Rectal smooth muscle tissue (tissue), 1 donor: ENCODE data around the gene GALNT18.
"Not testable (repeated sequence)": the region's sequence is repeated elsewhere in the genome, so short reads cannot be mapped to it uniquely, and the experiment has no call there.

Experiments
- H3K27ac ChIP-seq: one replicate; pipeline ENCODE4 v1.7.0; 2013; ENCODE audit warnings: low read depth, low read length, inconsistent platforms
- H3K27me3 ChIP-seq: one replicate; pipeline ENCODE4 v1.7.0; 2013; ENCODE audit warnings: low read length; ENCODE audit not compliant: control insufficient read depth, insufficient read depth
- H3K36me3 ChIP-seq: one replicate; pipeline ENCODE4 v1.7.0; 2013; ENCODE audit warnings: low read length; ENCODE audit not compliant: control insufficient read depth, insufficient read depth
- H3K4me1 ChIP-seq: one replicate; pipeline ENCODE4 v1.7.0; 2013; ENCODE audit warnings: low read length; ENCODE audit not compliant: control insufficient read depth, insufficient read depth
- H3K4me3 ChIP-seq: one replicate; pipeline ENCODE4 v1.7.0; 2013; ENCODE audit warnings: low read length
- H3K9ac ChIP-seq: one replicate; pipeline ENCODE4 v1.7.0; 2013; ENCODE audit warnings: low read length

Gene GALNT18

GRCh38 chr11:11359611-11360010 lies 262.2 kb downstream of the GALNT18 start:
- Histone ChIP-seq H3K36me3 (no peaks in the 10 kb centered on the region), H3K4me1 (no peaks in the 10 kb centered on the region), H3K9ac (no peak overlapping the region), H3K4me3 (no peak overlapping the region), H3K27me3 (no peaks in the 10 kb centered on the region), H3K27ac (no peak overlapping the region)

GRCh38 chr11:11356842-11357241 lies 265.0 kb downstream of the GALNT18 start:
- no peaks in the 10 kb centered on the region for H3K36me3 ChIP-seq
- no peaks in the 10 kb centered on the region for H3K4me1 ChIP-seq
- no peaks in the 10 kb centered on the region for H3K27me3 ChIP-seq
- no peak overlapping the region for H3K4me3 ChIP-seq
- H3K27ac ChIP-seq, result no peak overlapping the region
- H3K9ac ChIP-seq, result no peak overlapping the region

GRCh38 chr11:11352878-11353277 lies 268.9 kb downstream of the GALNT18 start, which contains the start of gene CSNK2A3:
Gene CSNK2A3 (minus strand): TSS chr11:11353250. CDS start chr11:11353119, 131 bp downstream.
- H3K27ac ChIP-seq, H3K9ac ChIP-seq, H3K27me3 ChIP-seq, H3K4me3 ChIP-seq, H3K36me3 ChIP-seq: not testable (repeated sequence)
- peaks cover 19% of the 10 kb centered on the region for H3K4me1 ChIP-seq

DNA sequence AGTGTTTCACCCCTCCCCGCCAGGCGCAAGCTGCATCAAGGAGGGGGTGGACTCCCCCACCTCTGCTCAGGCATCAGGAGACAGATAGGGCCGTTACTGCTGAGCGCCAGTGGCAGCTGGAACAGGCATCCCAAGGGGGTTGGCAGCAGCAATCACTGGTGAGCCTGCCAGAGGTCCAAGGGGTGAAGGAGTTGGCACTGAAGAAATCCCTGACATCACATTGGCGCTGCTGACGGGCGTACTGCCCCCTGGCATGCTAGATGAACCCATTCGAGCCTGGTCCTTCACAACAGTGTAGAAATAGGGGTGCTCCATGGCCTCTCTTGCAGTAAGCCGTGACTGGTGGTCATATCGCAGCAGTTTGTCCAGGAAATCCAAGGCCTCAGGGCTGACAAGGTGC lies 270.0 kb downstream of the GALNT18 start:
- not testable (repeated sequence) for H3K27ac ChIP-seq, H3K27me3 ChIP-seq, H3K9ac ChIP-seq, H3K4me3 ChIP-seq, H3K36me3 ChIP-seq
- peaks cover 19% of the 10 kb centered on the region for H3K4me1 ChIP-seq

- H3K4me1 ChIP-seq, result peaks cover 19% of the 10 kb centered on the region
- H3K27me3 ChIP-seq, result no peaks in the 10 kb centered on the region
- no peaks in the 10 kb centered on the region for H3K36me3 ChIP-seq
- H3K9ac ChIP-seq, result no peak overlapping the region
- no peak overlapping the region for H3K27ac ChIP-seq
- no peak overlapping the region for H3K4me3 ChIP-seq
Observed at GRCh38 chr11:11351042-11351586, 270.7 kb downstream of the GALNT18 start.

GRCh38 chr11:11349870-11350337 lies 271.9 kb downstream of the GALNT18 start:
- Histone ChIP-seq H3K27me3 (no peaks in the 10 kb centered on the region), H3K27ac (peak overlapping the region; percentile 37), H3K4me1 (peaks cover 19% of the 10 kb centered on the region), H3K9ac (no peak overlapping the region), H3K4me3 (no peak overlapping the region), H3K36me3 (no peaks in the 10 kb centered on the region)

DNA sequence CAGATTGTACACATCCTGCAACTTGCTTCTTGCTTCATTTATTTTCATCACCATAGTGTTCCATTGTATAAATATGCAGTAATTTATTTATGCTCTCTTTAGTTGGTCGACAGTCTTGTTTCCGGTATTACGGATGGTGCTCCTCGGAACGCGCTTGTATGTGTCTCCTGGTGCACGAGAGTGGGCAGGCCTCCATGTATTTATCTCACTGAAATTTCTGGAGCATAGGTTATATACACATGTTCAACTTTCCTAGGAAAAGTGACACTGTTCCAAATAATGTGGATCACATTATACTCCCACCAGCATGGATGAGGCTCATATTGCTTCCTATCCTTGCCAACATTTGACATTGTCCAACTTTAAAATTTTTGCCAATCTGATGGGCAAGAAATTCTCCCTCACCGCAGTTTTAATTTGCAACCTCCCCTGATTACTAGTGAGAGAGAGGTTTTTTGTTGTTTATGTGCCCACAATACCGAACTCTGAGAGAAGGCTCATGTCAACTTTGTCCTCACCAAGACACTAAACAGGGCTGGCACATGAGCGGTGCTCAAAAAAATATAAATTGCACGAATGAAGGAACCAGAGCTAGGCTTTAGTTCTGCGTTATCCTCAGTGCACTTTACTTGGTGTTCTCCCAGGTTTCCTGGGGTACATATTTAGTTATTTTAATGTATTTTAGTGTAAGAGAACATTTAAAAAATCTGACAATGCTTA lies 272.5 kb downstream of the GALNT18 start:
- H3K36me3 ChIP-seq, result no peaks in the 10 kb centered on the region
- no peak overlapping the region for H3K9ac ChIP-seq
- H3K27ac ChIP-seq, result peak overlapping the region; percentile 37
- no peaks in the 10 kb centered on the region for H3K27me3 ChIP-seq
- H3K4me1 ChIP-seq, result peaks cover 19% of the 10 kb centered on the region
- no peak overlapping the region for H3K4me3 ChIP-seq

GRCh38 chr11:11348303-11348702 lies 273.5 kb downstream of the GALNT18 start:
- peaks cover 19% of the 10 kb centered on the region for H3K4me1 ChIP-seq
- H3K36me3 ChIP-seq, result no peaks in the 10 kb centered on the region
- no peak overlapping the region for H3K27ac ChIP-seq
- H3K9ac ChIP-seq, result no peak overlapping the region
- H3K27me3 ChIP-seq, result no peaks in the 10 kb centered on the region
- no peak overlapping the region for H3K4me3 ChIP-seq

DNA sequence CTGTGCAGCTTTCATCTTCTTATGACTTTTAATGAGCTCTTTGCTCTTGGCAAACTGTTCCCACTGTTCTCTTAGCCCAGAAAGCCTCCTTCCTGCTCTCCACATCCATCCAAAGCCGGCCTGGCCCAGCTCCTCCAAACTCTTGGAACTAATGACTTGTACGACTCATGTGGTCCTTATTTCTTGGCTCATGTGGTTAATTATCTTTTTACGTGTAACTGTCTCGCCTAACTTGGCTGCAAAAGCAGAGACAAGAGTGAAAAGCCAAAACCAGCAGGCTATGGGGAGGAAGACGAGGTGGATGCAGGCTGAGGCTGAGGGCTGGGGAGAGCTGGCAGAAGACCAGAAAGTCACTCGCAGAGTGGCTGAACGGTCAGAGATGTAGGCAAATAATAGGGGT lies 274.2 kb downstream of the GALNT18 start:
- Histone ChIP-seq H3K27ac (no peak overlapping the region), H3K4me1 (peaks cover 19% of the 10 kb centered on the region), H3K27me3 (no peaks in the 10 kb centered on the region), H3K36me3 (no peaks in the 10 kb centered on the region), H3K4me3 (no peak overlapping the region), H3K9ac (no peak overlapping the region)

DNA sequence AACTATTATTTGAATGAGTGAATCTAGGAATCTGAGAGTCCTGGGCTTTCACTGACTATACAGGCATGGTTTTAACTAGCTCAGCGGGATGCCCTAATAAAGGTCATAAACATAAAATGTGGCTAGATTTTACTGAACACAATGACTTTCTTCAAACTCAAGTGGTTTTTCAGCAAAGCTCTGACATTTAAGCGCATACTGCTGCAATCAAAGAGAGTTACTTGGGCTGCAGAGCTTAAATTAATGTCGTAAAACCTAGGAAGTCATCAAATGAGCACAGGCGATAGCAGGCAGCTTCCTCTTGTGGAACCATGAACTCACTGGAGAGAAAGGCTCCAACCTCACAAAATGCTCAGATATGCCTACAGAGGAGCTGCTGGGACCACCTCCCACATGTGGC lies 275.5 kb downstream of the GALNT18 start:
- Histone ChIP-seq H3K27me3 (no peaks in the 10 kb centered on the region), H3K36me3 (no peaks in the 10 kb centered on the region), H3K27ac (no peak overlapping the region)

GRCh38 chr11:11345099-11345498 lies 276.7 kb downstream of the GALNT18 start:
- H3K4me3 ChIP-seq, result no peak overlapping the region
- H3K9ac ChIP-seq, result no peak overlapping the region
- no peak overlapping the region for H3K27ac ChIP-seq
- no peaks in the 10 kb centered on the region for H3K27me3 ChIP-seq
- H3K36me3 ChIP-seq, result no peaks in the 10 kb centered on the region
- H3K4me1 ChIP-seq, result peaks cover 16% of the 10 kb centered on the region

More for the DNA sequence above, 275.5 kb downstream of the GALNT18 start:
- Histone ChIP-seq H3K4me1 (peaks cover 19% of the 10 kb centered on the region), H3K9ac (no peak overlapping the region), H3K4me3 (no peak overlapping the region)

- peaks cover 6% of the 10 kb centered on the region for H3K4me1 ChIP-seq
- H3K9ac ChIP-seq, result no peak overlapping the region
- no peak overlapping the region for H3K27ac ChIP-seq
- H3K4me3 ChIP-seq, result no peak overlapping the region
- H3K36me3 ChIP-seq, result no peaks in the 10 kb centered on the region
- no peaks in the 10 kb centered on the region for H3K27me3 ChIP-seq
Observed at GRCh38 chr11:11344045-11344444, 277.8 kb downstream of the GALNT18 start.

DNA sequence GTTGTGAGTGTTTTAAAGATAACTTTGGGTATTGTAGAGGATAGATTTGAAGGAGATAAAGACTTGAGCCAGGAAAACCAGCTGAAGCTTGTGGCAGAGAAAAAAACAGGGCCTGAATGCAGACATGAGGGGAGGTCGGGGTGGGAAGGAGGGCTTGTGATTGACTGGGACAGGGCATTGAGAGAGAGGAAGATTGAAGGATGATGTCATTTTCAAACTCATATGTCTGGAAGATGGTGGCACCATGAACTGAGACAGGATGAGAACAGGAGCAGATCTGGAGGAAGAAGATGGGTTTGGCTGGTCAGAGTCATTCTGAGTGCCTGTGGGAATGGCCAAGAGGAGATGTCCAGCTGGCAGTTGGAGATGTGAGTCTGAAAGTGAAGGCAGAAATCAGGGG lies 283.5 kb downstream of the GALNT18 start:
- no peak overlapping the region for H3K4me3 ChIP-seq
- H3K27ac ChIP-seq, result no peak overlapping the region
- no peaks in the 10 kb centered on the region for H3K4me1 ChIP-seq
- no peaks in the 10 kb centered on the region for H3K27me3 ChIP-seq
- peaks cover 3% of the 10 kb centered on the region for H3K36me3 ChIP-seq
- no peak overlapping the region for H3K9ac ChIP-seq
